ENCODE data around the gene DNAI1. TPM values are rescaled to one million over a fixed set of nuclear protein-coding genes. Genes with fewer than 3 reads are reported as not detected.

Gene DNAI1
- total RNA-seq: 1 to 10 TPM in 1 of 2 donors, not detected in 1; 5.6 TPM

- Histone ChIP-seq H3K27ac (peak within 1 kb of the TSS; percentile 61 to 79), H3K27me3 (replicated peaks; ENCODE audit: insufficient read depth) (no peaks in the 10 kb centered on the region), H3K4me3 (peak within 1 kb of the TSS; percentile 71 to 95), H3K36me3 (no peaks in the 10 kb centered on the region), H3K9me3 (no peaks in the 10 kb centered on the region), H3K4me1 (replicated peaks) (peaks cover 5% of the 10 kb centered on the region)
- intact Hi-C loops (cut with DNase I): no loop called here
- no peak for TF ChIP-seq CTCF (IDR thresholded peaks at IDR 0.05)
- TF ChIP-seq POLR2AphosphoS5 (IDR thresholded peaks at IDR 0.05): peak; percentile 99
- TF ChIP-seq POLR2A (IDR thresholded peaks at IDR 0.05): peak; percentile 95
- peak; percentile 99 for DNase-seq (ENCODE audit: low spot score)
- WGBS: under 1% methylated on average over 80 of the region's 94 CpGs
These were observed at the start of gene DNAI1, which contains the start of gene FAM219A for GRCh38 chr9:34458013-34458958. DNAI1 (plus strand) TSS chr9:34458805; CDS start chr9:34459006, 201 bp downstream. FAM219A (minus strand) TSS chr9:34458570; CDS start chr9:34458263, 307 bp downstream.

- DNase-seq (ENCODE audit: low spot score): no peak
- intact Hi-C loops (cut with DNase I): no loop called here
- H3K4me3 ChIP-seq: no peak overlapping the region
- WGBS: 66% methylated on average over 2 of the region's 2 CpGs
- no peak for TF ChIP-seq POLR2A (IDR thresholded peaks at IDR 0.05)
- no peaks in the 10 kb centered on the region for H3K9me3 ChIP-seq
- H3K27me3 ChIP-seq (replicated peaks; ENCODE audit: insufficient read depth): no peaks in the 10 kb centered on the region
- H3K4me1 ChIP-seq (replicated peaks): no peaks in the 10 kb centered on the region
- H3K27ac ChIP-seq: no peak overlapping the region
- no peaks in the 10 kb centered on the region for H3K36me3 ChIP-seq
These were observed 49.5 kb upstream of the DNAI1 start for GRCh38 chr9:34409154-34409553.

GRCh38 chr9:34412336-34412735, 46.3 kb upstream of the DNAI1 start:
- no peaks in the 10 kb centered on the region for H3K27me3 ChIP-seq (replicated peaks; ENCODE audit: insufficient read depth)
- DNase-seq (ENCODE audit: low spot score): no peak
- H3K9me3 ChIP-seq: no peaks in the 10 kb centered on the region
- H3K4me3 ChIP-seq: no peak overlapping the region
- WGBS: 31% methylated on average over 1 of the region's 1 CpG
- intact Hi-C loops (cut with DNase I): no loop called here
- no peaks in the 10 kb centered on the region for H3K36me3 ChIP-seq
- TF ChIP-seq CTCF (IDR thresholded peaks at IDR 0.05) (no peak), POLR2AphosphoS5 (IDR thresholded peaks at IDR 0.05) (no peak), POLR2A (IDR thresholded peaks at IDR 0.05) (no peak)
- no peak overlapping the region for H3K27ac ChIP-seq
- H3K4me1 ChIP-seq (replicated peaks): no peaks in the 10 kb centered on the region

- WGBS: 8% methylated on average over 6 of the region's 6 CpGs
These were observed 45.3 kb upstream of the DNAI1 start for GRCh38 chr9:34413231-34413852.

More at GRCh38 chr9:34413231-34413852, 45.3 kb upstream of the DNAI1 start:
- H3K27me3 ChIP-seq (replicated peaks; ENCODE audit: insufficient read depth): no peaks in the 10 kb centered on the region
- no peaks in the 10 kb centered on the region for H3K4me1 ChIP-seq (replicated peaks)
- TF ChIP-seq CTCF (IDR thresholded peaks at IDR 0.05) (no peak), POLR2AphosphoS5 (IDR thresholded peaks at IDR 0.05) (no peak), POLR2A (IDR thresholded peaks at IDR 0.05) (no peak)
- no peak overlapping the region for H3K4me3 ChIP-seq
- H3K9me3 ChIP-seq: no peaks in the 10 kb centered on the region
- H3K36me3 ChIP-seq: peaks cover 0 to 3% of the 10 kb centered on the region in 2 donors
- H3K27ac ChIP-seq: no peak overlapping the region
- no peak for DNase-seq (ENCODE audit: low spot score)
- intact Hi-C loops (cut with DNase I): no loop called here

Measured in prostate gland (tissue), 2 donors.